HepG2 (cell line): Measurements from ENCODE around the gene CLTCL1. TPM values are rescaled to one million over a fixed set of nuclear protein-coding genes. Genes with fewer than 3 reads are reported as not detected.

ENCODE experiments used
- ATF4 ChIP-seq, 2 experiments: fragments of 450-650 bp in 1 of 2; sonication (generic) in 1 of 2; formaldehyde crosslinking; IDR thresholded peaks; 2 replicates each; pipeline versions ENCODE4 v1.5.0 to v1.8.0; 2020 to 2022; ENCODE audit warnings: mild to moderate bottlenecking in 1 of 2, missing genetic modification reagents in 1 of 2
- ATF5 ChIP-seq: sonication (generic); formaldehyde crosslinking; IDR thresholded peaks from 2 replicates; pipeline ENCODE4 v1.4.0; 2020; ENCODE audit warnings: mild to moderate bottlenecking, low read depth, missing genetic modification reagents
- BORCS8-MEF2B ChIP-seq: sonication (generic); formaldehyde crosslinking; IDR thresholded peaks from 2 replicates; pipeline ENCODE4 v1.8.0; 2022; ENCODE audit warnings: mild to moderate bottlenecking, missing genetic modification reagents
- HOXA3 ChIP-seq: sonication (generic); formaldehyde crosslinking; IDR thresholded peaks from 2 replicates; pipeline ENCODE4 v1.5.0; 2020; ENCODE audit warnings: missing genetic modification reagents
- IKZF5 ChIP-seq: IDR thresholded peaks from 2 replicates; pipeline ENCODE4 v1.6.1; 2018; ENCODE audit warnings: missing genetic modification reagents, mild to moderate bottlenecking, missing compliant biosample characterization
- KDM1A ChIP-seq: IDR thresholded peaks from 2 replicates; pipeline ENCODE4 v1.6.1; 2016; ENCODE audit warnings: missing compliant biosample characterization
- NFAT5 ChIP-seq: sonication (generic); formaldehyde crosslinking; IDR thresholded peaks from 2 replicates; pipeline ENCODE4 v1.4.0; 2020; ENCODE audit warnings: missing genetic modification reagents
- SMAD9 ChIP-seq: sonication (generic); formaldehyde crosslinking; IDR thresholded peaks from 2 replicates; pipeline ENCODE4 v1.5.1; 2020; ENCODE audit warnings: mild to moderate bottlenecking, missing genetic modification reagents
- SOX13 ChIP-seq, 3 experiments: fragments of 450-650 bp in 1 of 3; sonication (generic) in 1 of 3; formaldehyde crosslinking in 1 of 3; IDR thresholded peaks in 2 of 3; conservative IDR thresholded peaks in 1 of 3; 2 replicates each; pipeline versions ENCODE4 v1.5.0 to v1.6.1; 2016 to 2020; ENCODE audit warnings: antibody characterized with exemption in 1 of 3, mild to moderate bottlenecking in 1 of 3, missing compliant biosample characterization in 1 of 3, missing genetic modification reagents in 1 of 3, moderate library complexity in 1 of 3
- ZFP62 ChIP-seq: sonication (generic); formaldehyde crosslinking; IDR thresholded peaks from 2 replicates; pipeline ENCODE4 v1.4.0; 2020; ENCODE audit warnings: missing genetic modification reagents
- ZGPAT ChIP-seq: IDR thresholded peaks from 2 replicates; pipeline ENCODE4 v1.6.1; 2016; ENCODE audit warnings: mild to moderate bottlenecking
- ZNF143 ChIP-seq: sonication (generic); formaldehyde crosslinking; IDR thresholded peaks from 2 replicates; pipeline ENCODE4 v1.4.0; 2020; ENCODE audit warnings: missing genetic modification reagents
- ZNF513 ChIP-seq: sonication (generic); formaldehyde crosslinking; conservative IDR thresholded peaks from 2 replicates; pipeline ENCODE4 v1.5.0; 2020; ENCODE audit warnings: missing genetic modification reagents
- ZSCAN12 ChIP-seq: sonication (generic); formaldehyde crosslinking; IDR thresholded peaks from 2 replicates; pipeline ENCODE4 v1.9.0; 2021; ENCODE audit warnings: mild to moderate bottlenecking, missing genetic modification reagents
- ZZZ3 ChIP-seq: sonication (generic); formaldehyde crosslinking; IDR thresholded peaks from 2 replicates; pipeline ENCODE4 v1.4.0; 2020; ENCODE audit warnings: missing genetic modification reagents, mild to moderate bottlenecking, borderline replicate concordance
- polyA plus RNA-seq, 8 experiments: library from polyadenylated mRNA; depleted of rRNA in 3 of 8; stranded (reverse) in 7 of 8; unstranded in 1 of 8; fragments of >200 nt; fragmentation: Illumina TruSeq in 4 of 8; extraction: Trizol in 4 of 8; gene quantifications; 2 replicates each; pipeline versions ENCODE4 v1.2.1 to v1.2.3, GENCODE V29; 2011 to 2016; ENCODE audit warnings: low read depth in 4 of 8, missing spikeins in 1 of 8, mixed read lengths in 1 of 8; ENCODE audit not compliant: insufficient read depth in 1 of 8
- total RNA-seq, 5 experiments: library from RNA; depleted of rRNA; stranded (reverse); fragments of >200 nt; fragmentation: Illumina TruSeq; extraction: Trizol; gene quantifications; 2 replicates each; pipeline ENCODE4 v1.2.3, GENCODE V29; 2016; ENCODE audit warnings: low read depth in 1 of 5

Gene CLTCL1
- total and polyA plus RNA-seq, 2 of the 13 experiments (the other 11 are each of a cell fraction or from before 2014, with no cell fraction given), result 8.1 to 10.9 TPM

- TF ChIP-seq ZGPAT (CRISPR knock-in tag) (peak; percentile 56), BORCS8-MEF2B (peak; percentile 67; the same call in 1 of the 2 replicates), ZFP62 (CRISPR knock-in tag) (peak; percentile 74; the same call in 1 of the 2 replicates), ZZZ3 (CRISPR knock-in tag) (no peak), IKZF5 (CRISPR knock-in tag) (peak; percentile 60; the same call in 1 of the 2 replicates), NFAT5 (CRISPR knock-in tag) (no peak), ZSCAN12 (CRISPR knock-in tag) (0 out of 2 replicates have a peak, but pooled peaks have one; percentile 53), KDM1A (CRISPR knock-in tag) (no peak), SOX13 (IDR thresholded peaks at IDR 0.05) (no peak), SOX13 (CRISPR knock-in tag; conservative IDR thresholded peaks at IDR 0.05 in 1 of 2, IDR thresholded peaks at IDR 0.05 in 1 of 2) (no peak), ZNF513 (0 out of 2 replicates have a peak, but pooled peaks have one; percentile 48), ZNF143 (CRISPR knock-in tag) (0 out of 2 replicates have a peak, but pooled peaks have one; percentile 22), ATF4 (CRISPR knock-in tag; IDR thresholded peaks at IDR 0.05) (peak in 1 of 2 experiments; percentile 42; a peak in 1 of 4 replicates), SMAD9 (no peak), HOXA3 (peak; percentile 25; the same call in 1 of the 2 replicates), ATF5 (CRISPR knock-in tag) (0 out of 2 replicates have a peak, but pooled peaks have one; percentile 42)
These were observed at the start of gene CLTCL1 (continued) for GRCh38 chr22:19291580-19292457.
